ENCODE data around the gene SLC26A1. TPM values are rescaled to one million over a fixed set of nuclear protein-coding genes. Genes with fewer than 3 reads are reported as not detected.

Gene SLC26A1
- total and polyA plus RNA-seq, 2 experiments from 2014 or later: 0.77 to 6.3 TPM

DNA sequence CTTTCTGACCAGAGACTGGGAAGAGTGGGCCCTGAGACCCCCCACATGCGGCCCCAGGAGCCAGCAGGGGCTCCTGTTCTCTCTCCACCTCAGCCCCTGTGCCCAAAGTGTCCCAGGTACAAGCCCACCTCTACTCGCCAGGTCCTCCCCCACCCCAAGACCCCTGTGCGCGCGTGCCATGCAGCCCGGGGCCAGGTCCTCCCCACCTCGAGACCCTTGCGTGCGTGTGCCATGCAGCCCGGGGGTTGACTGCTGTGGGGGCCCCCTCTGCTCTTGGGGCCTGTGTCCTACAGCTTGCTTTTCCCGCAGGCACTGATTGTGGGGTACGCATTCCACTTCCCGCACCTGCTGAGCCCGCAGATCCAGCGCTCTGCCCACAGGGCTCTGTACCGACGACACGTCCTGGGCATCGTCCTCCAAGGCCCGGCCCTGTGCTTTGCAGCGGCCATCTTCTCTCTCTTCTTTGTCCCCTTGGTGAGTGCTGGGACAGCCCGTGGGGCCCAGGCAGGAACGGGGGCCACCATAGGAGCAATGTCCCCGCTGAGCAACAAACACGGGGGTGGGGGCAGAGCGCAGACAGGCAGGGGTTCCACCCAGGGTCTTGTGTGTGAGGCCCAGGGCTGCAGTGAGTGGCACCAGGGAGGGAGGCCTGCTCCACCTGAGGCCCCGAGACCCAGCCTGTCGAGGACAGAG lies 40.2 kb downstream of the SLC26A1 start:
- no peak for DNase-seq (ENCODE audit: low read depth in 1 of 2, low spot score in 1 of 2)
- Histone ChIP-seq H3K27me3 (no peaks in the 10 kb centered on the region), H3K4me1 (ENCODE audit: low read depth) (peaks cover 5% of the 10 kb centered on the region), H3K27ac (no peak overlapping the region), H3K36me3 (no peaks in the 10 kb centered on the region), H3K4me3 (no peak overlapping the region), H3K9me3 (ENCODE audit: low read depth) (no peaks in the 10 kb centered on the region)
- TF ChIP-seq, protein P1, sequence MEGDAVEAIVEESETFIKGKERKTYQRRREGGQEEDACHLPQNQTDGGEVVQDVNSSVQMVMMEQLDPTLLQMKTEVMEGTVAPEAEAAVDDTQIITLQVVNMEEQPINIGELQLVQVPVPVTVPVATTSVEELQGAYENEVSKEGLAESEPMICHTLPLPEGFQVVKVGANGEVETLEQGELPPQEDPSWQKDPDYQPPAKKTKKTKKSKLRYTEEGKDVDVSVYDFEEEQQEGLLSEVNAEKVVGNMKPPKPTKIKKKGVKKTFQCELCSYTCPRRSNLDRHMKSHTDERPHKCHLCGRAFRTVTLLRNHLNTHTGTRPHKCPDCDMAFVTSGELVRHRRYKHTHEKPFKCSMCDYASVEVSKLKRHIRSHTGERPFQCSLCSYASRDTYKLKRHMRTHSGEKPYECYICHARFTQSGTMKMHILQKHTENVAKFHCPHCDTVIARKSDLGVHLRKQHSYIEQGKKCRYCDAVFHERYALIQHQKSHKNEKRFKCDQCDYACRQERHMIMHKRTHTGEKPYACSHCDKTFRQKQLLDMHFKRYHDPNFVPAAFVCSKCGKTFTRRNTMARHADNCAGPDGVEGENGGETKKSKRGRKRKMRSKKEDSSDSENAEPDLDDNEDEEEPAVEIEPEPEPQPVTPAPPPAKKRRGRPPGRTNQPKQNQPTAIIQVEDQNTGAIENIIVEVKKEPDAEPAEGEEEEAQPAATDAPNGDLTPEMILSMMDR (IDR thresholded peaks at IDR 0.05; ENCODE audit: low read depth, low read length): no peak

DNA sequence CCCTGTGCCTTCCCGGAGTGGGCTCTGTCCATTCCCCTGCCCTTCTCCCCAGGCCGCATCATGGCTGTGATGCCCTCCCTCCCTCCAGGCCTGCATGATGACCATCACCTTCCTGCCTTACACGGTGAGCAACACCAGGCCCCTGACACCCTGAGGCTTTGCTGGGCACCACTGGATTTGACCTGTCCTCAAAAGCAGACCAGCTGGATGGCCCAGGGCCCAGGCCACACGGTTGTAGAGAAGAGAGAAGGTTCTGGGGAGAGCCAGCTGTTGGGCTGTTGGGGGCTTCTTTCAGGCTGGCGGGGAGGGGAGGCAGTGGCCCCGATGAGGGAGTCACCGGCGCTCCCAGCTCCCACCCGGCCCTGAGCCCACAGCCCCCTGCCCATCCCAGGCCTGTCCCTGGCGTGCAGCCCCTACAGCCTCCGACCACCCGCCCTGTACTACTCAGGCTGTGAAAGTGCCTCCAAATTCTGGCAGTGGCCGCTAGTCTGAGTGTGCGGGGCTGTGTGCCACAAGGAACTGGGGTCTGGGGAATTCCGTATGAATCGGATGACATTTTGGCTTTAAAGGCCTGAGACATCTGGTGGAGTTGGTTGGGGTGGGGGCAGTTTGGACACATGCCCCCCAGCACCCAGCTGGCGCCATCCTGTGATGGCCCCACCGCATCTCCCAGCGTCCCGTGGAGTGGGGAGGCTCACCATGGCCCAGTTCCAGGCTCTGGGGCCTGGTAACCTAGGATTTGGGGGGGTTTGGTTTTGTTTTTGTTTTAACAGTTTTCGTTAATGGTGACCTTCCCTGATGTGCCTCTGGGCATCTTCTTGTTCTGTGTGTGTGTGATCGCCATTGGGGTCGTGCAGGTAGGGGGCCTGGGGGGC lies 41.4 kb downstream of the SLC26A1 start:
- peaks cover 5% of the 10 kb centered on the region for H3K4me1 ChIP-seq (ENCODE audit: low read depth)
- DNase-seq (ENCODE audit: low read depth in 1 of 2, low spot score in 1 of 2): no peak
- no peaks in the 10 kb centered on the region for H3K27me3 ChIP-seq
- H3K36me3 ChIP-seq: no peaks in the 10 kb centered on the region
- H3K4me3 ChIP-seq: no peak overlapping the region
- TF ChIP-seq, protein P1 (IDR thresholded peaks at IDR 0.05; ENCODE audit: low read depth, low read length): no peak
- no peak overlapping the region for H3K27ac ChIP-seq
- no peaks in the 10 kb centered on the region for H3K9me3 ChIP-seq (ENCODE audit: low read depth)

DNA sequence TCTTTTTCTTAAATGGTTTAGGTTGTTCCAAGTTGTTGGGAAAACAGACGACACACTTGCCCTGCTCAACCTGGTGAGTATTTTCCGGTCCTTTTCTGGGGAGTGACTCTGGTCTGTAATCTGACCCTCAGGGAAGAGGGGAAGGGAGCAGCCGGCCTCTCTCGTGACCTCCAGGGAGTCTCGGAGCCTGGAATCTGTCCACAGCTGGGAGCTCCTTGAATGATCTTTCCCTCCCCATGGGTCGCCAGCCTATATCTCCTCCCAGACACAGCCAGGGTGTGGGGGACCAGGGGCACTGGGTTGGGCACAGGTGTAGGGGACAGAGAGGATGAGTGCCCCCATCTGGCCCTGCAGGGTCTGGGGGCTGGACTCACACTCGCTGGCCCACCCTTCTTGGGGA lies 42.0 kb downstream of the SLC26A1 start:
- Histone ChIP-seq H3K9me3 (ENCODE audit: low read depth) (no peaks in the 10 kb centered on the region), H3K4me1 (ENCODE audit: low read depth) (peaks cover 5% of the 10 kb centered on the region), H3K27ac (no peak overlapping the region), H3K36me3 (no peaks in the 10 kb centered on the region), H3K4me3 (no peak overlapping the region), H3K27me3 (no peaks in the 10 kb centered on the region)
- peak in 1 of 2 donors; percentile 59 for DNase-seq (ENCODE audit: low read depth in 1 of 2, low spot score in 1 of 2)
- TF ChIP-seq, protein P1 (IDR thresholded peaks at IDR 0.05; ENCODE audit: low read depth, low read length): no peak

DNA sequence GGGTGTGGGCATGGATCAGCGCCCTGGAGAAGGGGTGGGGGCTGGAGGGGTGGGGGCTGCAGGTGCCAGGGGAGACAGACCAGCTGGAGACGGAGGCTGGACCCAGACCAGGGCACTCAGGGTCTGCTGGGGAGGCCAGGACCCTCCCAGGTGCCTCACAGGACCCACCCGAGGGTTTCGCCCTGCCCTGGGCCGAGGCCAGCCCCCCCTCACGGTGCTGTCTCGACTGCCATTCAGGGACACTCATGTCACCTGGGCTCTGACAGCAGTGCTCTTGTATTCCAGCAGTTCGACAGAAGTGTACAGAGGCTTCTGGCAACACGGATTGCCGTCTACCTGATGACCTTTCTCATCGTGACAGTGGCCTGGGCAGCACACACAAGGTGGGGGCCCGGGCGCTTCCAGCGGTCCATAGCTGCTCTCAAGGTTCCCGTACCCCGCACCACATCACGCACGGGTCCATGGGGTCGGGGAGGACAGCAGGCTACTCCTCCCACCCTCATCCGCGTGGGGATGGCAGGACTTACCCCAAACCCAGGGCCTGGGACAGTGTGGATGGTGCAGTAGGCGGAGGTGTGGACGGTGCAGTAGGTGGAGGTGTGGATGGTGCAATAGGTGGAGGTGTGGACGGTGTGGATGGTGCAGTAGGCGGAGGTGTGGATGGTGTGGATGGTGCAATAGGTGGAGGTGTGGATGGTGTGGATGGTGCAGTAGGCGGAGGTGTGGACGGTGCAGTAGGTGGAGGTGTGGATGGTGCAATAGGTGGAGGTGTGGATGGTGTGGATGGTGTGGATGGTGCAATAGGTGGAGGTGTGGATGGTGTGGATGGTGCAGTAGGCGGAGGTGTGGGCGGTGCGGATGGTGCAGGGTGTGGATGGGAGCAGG lies 42.8 kb downstream of the SLC26A1 start:
- Histone ChIP-seq H3K4me3 (no peak overlapping the region), H3K9me3 (ENCODE audit: low read depth) (no peaks in the 10 kb centered on the region), H3K27me3 (no peaks in the 10 kb centered on the region), H3K27ac (no peak overlapping the region), H3K4me1 (ENCODE audit: low read depth) (peaks cover 5% of the 10 kb centered on the region), H3K36me3 (no peaks in the 10 kb centered on the region)
- DNase-seq (ENCODE audit: low read depth in 1 of 2, low spot score in 1 of 2): no peak
- TF ChIP-seq, protein P1 (IDR thresholded peaks at IDR 0.05; ENCODE audit: low read depth, low read length): no peak

DNA sequence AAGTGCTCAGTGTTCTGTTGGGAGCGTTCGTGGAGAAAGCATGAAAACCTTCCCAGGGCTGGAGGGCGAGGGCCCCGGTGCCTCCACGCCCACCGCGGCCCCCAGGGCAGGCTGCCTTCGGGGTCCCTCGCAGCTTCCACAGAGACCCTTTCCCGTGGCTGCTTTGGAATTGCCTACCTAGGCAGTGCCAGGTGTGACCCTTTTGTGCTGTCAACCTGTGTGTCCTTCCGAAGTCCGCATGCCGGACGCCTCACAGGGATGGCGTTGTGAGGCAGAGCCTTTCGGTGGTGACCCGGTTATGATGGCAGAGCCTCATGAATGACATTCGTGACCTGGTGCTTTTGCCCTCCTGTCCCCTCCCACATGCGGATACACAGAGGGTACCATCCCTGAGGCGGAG lies 43.5 kb downstream of the SLC26A1 start:
- H3K27ac ChIP-seq: no peak overlapping the region
- DNase-seq (ENCODE audit: low read depth in 1 of 2, low spot score in 1 of 2): no peak
- no peaks in the 10 kb centered on the region for H3K36me3 ChIP-seq
- no peaks in the 10 kb centered on the region for H3K27me3 ChIP-seq
- H3K4me1 ChIP-seq (ENCODE audit: low read depth): peaks cover 7% of the 10 kb centered on the region
- no peak overlapping the region for H3K4me3 ChIP-seq
- TF ChIP-seq, protein P1 (IDR thresholded peaks at IDR 0.05; ENCODE audit: low read depth, low read length): no peak
- no peaks in the 10 kb centered on the region for H3K9me3 ChIP-seq (ENCODE audit: low read depth)
